HCT116 (cell line): ENCODE measurements around the gene SLC25A3.

Source experiments
- CTCF ChIP-seq, 3 experiments: fragments of 200-600 bp in 1 of 3; sonication (generic) in 1 of 3; IDR thresholded peaks in 2 of 3; conservative IDR thresholded peaks in 1 of 3; 2 replicates each; pipeline ENCODE4 v1.5.1; 2012 to 2017; ENCODE audit warnings: low read depth in 2 of 3, low read length in 2 of 3, antibody characterized with exemption in 1 of 3, borderline replicate concordance in 1 of 3, control low read depth in 1 of 3, mild to moderate bottlenecking in 1 of 3, mixed read lengths in 1 of 3, mixed run types in 1 of 3, moderate library complexity in 1 of 3; ENCODE audit not compliant: insufficient read depth in 1 of 3
- EGR1 ChIP-seq: IDR thresholded peaks from 2 replicates; pipeline ENCODE4 v1.6.1; 2012; ENCODE audit warnings: low read depth
- EZH2phosphoT487 ChIP-seq: fragments of 200-600 bp; IDR thresholded peaks from 2 replicates; pipeline ENCODE4 v1.6.1; 2018; ENCODE audit warnings: antibody characterized with exemption, borderline replicate concordance
- MAX ChIP-seq: IDR thresholded peaks from 2 replicates; pipeline ENCODE4 v1.6.1; 2012
- POLR2A ChIP-seq: IDR thresholded peaks from 2 replicates; pipeline ENCODE4 v1.7.0; 2011; ENCODE audit warnings: borderline replicate concordance; ENCODE audit not compliant: insufficient read depth, insufficient read length; ENCODE audit errors: extremely low read depth
- POLR2AphosphoS5 ChIP-seq: IDR thresholded peaks from 2 replicates; pipeline ENCODE4 v1.6.1; 2011; ENCODE audit warnings: mild to moderate bottlenecking, low read depth, low read length, moderate library complexity
- RAD21 ChIP-seq: IDR thresholded peaks from 2 replicates; pipeline ENCODE4 v1.6.1; 2012; ENCODE audit warnings: low read depth, mild to moderate bottlenecking
- SIN3A ChIP-seq: IDR thresholded peaks from 2 replicates; pipeline ENCODE4 v1.6.1; 2012; ENCODE audit warnings: low read depth
- ZBTB33 ChIP-seq: IDR thresholded peaks from 2 replicates; pipeline ENCODE4 v1.6.1; 2011; ENCODE audit warnings: mild to moderate bottlenecking, low read length, moderate library complexity; ENCODE audit not compliant: insufficient replicate concordance; ENCODE audit errors: extremely low read depth
- ZFX ChIP-seq: fragments of 450-650 bp; IDR thresholded peaks from 2 replicates; pipeline ENCODE4 v1.6.1; 2017
- ZNF274 ChIP-seq: fragments of 200-500 bp; sonication (Bioruptor generic); IDR thresholded peaks from 2 replicates; pipeline ENCODE4 v1.6.1; 2014; ENCODE audit warnings: mild to moderate bottlenecking, low read depth, low read length, inconsistent platforms

GRCh38 chr12:98578392-98578791 lies 15.1 kb upstream of the SLC25A3 start:
- TF ChIP-seq SIN3A (no peak), POLR2A (no peak), ZNF274 (no peak), MAX (no peak), ZFX (no peak), RAD21 (no peak), CTCF (IDR thresholded peaks at IDR 0.05 in 2 of 3, conservative IDR thresholded peaks at IDR 0.05 in 1 of 3; ENCODE audit: borderline replicate concordance in 1 of 3, insufficient read depth in 1 of 3, low read depth in 2 of 3, low read length in 2 of 3) (no peak), EGR1 (no peak), EZH2phosphoT487 (no peak), ZBTB33 (no peak), POLR2AphosphoS5 (no peak)
